GM12874 (cell line): ENCODE results near the gene PLEKHA8.

Experiments used
- CTCF ChIP-seq: IDR thresholded peaks from 2 replicates; pipeline ENCODE4 v1.5.1; 2011; ENCODE audit warnings: low read depth, mild to moderate bottlenecking, control low read depth, low read length, moderate library complexity; ENCODE audit not compliant: insufficient read depth

Gene PLEKHA8

GRCh38 chr7:30076411-30076810, 48.2 kb downstream of the PLEKHA8 start:
- TF ChIP-seq CTCF, result no peak

- TF ChIP-seq CTCF, result no peak
These were observed 50.1 kb downstream of the PLEKHA8 start for GRCh38 chr7:30078280-30078679.

GRCh38 chr7:30079880-30080279, 51.7 kb downstream of the PLEKHA8 start:
- TF ChIP-seq CTCF, result no peak

- TF ChIP-seq CTCF, result no peak
These were observed 52.6 kb downstream of the PLEKHA8 start for GRCh38 chr7:30080818-30081217.

GRCh38 chr7:30082686-30083085, 54.5 kb downstream of the PLEKHA8 start:
- TF ChIP-seq CTCF, result no peak

- no peak for TF ChIP-seq CTCF
These were observed 55.1 kb downstream of the PLEKHA8 start for GRCh38 chr7:30083334-30083733.

- no peak for TF ChIP-seq CTCF
These were observed 56.0 kb downstream of the PLEKHA8 start for GRCh38 chr7:30084212-30084611.

- TF ChIP-seq CTCF, result no peak
These were observed 58.3 kb downstream of the PLEKHA8 start for GRCh38 chr7:30086529-30086928.
